ENCODE results near the gene DEFB126.
"Not testable (repeated sequence)": the region's sequence is repeated elsewhere in the genome, so short reads cannot be mapped to it uniquely, and the experiment has no call there.

Gene DEFB126, protein sequence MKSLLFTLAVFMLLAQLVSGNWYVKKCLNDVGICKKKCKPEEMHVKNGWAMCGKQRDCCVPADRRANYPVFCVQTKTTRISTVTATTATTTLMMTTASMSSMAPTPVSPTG

DNA sequence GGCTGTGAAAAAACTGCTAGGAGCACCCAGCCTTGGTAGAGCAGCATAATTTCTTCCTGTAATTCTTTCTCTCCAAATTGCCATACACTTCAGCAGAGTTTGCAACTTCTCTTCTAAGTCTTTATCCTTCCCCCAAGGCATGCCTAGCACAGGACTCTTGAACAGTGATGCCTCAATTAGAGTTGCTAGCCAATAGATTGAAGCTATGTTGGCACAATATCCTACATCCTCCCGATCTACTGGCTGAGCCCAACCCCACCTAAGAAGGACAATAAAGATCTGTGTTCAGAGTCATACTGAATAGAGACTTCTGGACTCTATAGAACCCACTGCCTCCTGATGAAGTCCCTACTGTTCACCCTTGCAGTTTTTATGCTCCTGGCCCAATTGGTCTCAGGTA is at the start of gene DEFB126:
DEFB126 (plus strand) TSS at position 301 of the 400 bp plus-strand sequence; CDS start at position 340, 39 bp downstream.
- no peak for DNase-seq (ENCODE audit: low read depth in 3 of 3)

DNA sequence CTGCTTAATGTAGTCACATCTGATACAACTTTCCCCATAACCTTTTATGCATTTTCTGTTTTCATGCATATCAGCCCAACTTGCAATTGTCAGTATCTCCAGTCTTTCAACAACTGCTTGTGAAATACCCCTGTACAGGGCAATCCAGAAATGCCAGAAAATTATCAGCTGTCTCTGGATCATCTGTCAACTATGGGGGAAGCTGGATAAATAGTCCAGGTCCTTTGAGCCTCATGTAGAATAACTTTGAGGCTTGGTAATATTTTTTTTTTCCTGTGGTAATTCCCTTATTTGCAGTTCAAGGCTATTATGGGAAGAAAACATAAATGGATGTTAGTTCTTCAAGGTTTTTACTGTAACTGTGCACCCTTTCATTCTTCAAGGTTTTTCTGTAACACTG is 48.7 kb upstream of the DEFB126 start:
- DNase-seq (ENCODE audit: low read depth in 3 of 3) = no peak

DNA sequence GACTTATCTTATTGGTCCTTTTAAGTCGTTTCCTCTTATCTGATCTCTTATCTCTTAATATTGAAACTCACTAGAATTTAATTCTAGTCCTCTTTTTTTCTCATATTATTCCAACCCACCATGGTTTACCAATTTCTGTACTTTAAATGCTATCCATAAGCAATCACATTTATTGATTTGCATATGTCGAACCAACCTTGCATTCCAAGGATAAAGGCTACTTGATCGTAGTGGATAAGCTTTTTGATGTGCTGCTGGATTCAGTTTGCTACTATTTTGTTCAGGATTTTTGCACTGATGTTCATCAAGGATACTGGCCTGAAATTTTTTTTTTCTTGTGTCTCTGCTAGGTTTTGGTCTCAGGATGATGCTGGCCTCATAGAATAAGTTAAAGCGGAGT is 47.2 kb upstream of the DEFB126 start:
- DNase-seq (ENCODE audit: low read depth in 3 of 3) = no peak

DNA sequence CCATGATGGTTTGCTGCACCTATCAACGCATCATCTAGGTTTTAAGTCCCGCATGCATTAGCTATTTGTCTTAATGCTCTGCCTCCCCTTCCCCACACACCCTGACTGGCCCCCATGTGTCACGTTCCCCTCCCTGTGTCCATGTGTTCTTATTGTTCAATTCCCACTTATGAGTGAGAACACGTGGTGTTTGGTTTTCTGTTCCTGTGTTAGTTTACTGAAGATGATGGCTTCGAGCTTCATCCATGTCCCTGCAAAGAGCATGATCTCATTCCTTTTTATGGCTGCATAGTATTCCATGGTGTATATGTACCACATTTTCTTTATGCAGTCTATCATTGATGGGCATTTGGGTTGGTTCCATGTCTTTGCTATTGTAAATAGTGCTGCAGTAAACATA is 44.7 kb upstream of the DEFB126 start:
- DNase-seq (ENCODE audit: low read depth in 3 of 3) = not testable (repeated sequence)

DNA sequence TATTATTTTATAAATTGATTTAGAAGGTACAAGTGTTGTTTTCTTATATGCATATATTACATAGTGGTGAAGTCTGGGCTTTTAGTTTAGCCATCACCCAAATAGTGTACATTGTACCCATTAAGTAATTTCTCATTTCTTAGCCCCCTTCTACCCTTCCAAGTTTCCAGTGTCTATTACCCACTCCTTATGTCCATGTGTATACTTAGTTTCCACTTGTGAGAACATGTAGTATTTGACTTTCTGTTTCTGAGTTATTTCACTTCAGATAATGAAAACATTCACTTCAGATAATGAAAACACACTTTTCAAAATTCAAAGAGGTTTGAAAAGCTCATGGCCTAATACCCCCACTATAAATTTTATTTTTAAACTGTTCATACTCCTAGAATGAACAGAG is 40.4 kb upstream of the DEFB126 start:
- DNase-seq (ENCODE audit: low read depth in 3 of 3) = no peak

DNA sequence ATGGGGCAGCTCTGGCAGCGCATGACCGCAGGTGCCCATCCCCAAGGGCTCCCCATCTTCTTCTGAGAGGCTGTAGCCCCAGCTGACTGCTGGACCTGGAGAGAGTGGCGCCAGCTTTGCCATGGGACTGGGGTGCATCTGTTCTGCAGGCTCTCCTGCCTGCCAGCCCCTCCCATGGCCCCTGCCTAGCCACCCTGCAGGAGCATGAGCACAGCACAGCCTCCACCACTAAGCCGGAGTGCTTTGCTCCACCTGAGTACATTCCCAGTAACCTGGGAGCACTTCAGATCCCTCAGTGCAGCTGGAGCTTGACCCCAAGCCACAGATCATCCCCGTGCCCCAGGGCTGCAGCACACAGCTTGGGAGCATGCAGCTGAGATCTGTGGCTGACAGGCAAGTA is 38.9 kb upstream of the DEFB126 start:
- DNase-seq (ENCODE audit: low read depth in 3 of 3) = no peak

DNA sequence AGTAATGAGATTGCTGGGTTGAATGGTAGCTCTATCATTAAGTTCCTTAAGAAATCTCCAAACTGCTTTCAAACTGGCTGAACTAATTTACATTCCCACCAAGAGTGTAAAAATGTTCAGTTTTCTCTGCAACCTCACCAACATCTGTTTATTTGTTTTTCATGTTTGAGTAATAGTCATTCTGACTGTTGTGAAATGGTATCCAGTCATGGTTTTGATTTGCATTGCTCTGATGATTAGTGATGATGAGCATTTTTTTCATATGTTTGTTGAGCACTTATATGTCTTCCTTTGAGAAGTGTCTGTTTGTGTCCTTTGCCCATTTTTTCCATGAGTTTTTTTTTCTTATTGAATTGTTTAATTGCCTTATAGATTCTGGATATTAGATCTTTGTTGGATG is 30.0 kb upstream of the DEFB126 start:
- no peak for DNase-seq (ENCODE audit: low read depth in 3 of 3)

DNA sequence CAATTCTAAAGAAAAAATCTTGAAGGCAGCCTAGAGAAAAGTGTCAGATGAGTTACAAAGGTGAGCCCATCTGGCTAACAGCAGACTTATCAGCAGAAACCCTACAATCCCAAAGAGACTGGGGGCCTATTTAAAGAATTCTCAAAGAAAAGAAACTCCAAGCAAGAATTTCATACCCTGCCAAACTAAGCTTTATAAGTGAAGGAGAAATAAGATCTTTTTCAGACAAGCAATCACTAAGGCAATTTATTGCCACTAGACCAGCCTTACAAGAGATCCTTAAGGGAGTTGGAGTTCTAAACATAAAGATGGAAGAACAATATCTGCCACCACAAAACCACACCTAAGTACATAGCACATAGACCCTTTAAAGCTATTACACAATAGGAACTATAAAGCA is 24.9 kb upstream of the DEFB126 start:
- DNase-seq (ENCODE audit: low read depth in 3 of 3) = no peak

DNA sequence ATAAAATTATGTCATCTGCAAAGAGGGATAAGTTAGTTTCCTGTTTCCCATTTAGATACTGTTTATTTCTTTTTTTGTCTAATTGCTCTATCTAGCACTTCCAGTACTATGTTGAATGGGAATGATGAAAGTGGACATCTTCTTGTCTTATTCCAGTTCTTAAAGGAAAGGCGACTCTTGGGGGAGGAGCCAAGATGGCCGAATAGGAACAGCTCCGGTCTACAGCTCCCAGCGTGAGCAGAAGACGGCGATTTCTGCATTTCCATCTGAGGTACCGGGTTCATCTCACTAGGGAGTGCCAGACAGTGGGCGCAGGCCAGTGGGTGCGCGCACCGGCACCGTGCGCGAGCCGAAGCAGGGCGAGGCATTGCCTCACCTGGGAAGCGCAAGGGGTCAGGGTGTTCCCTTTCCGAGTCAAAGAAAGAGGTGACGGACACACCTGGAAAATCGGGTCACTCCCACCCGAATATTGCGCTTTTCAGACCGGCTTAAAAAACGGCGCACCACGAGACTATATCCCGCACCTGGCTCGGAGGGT is 12.5 kb upstream of the DEFB126 start:
- DNase-seq (ENCODE audit: low read depth in 3 of 3) = not testable (repeated sequence)

DNA sequence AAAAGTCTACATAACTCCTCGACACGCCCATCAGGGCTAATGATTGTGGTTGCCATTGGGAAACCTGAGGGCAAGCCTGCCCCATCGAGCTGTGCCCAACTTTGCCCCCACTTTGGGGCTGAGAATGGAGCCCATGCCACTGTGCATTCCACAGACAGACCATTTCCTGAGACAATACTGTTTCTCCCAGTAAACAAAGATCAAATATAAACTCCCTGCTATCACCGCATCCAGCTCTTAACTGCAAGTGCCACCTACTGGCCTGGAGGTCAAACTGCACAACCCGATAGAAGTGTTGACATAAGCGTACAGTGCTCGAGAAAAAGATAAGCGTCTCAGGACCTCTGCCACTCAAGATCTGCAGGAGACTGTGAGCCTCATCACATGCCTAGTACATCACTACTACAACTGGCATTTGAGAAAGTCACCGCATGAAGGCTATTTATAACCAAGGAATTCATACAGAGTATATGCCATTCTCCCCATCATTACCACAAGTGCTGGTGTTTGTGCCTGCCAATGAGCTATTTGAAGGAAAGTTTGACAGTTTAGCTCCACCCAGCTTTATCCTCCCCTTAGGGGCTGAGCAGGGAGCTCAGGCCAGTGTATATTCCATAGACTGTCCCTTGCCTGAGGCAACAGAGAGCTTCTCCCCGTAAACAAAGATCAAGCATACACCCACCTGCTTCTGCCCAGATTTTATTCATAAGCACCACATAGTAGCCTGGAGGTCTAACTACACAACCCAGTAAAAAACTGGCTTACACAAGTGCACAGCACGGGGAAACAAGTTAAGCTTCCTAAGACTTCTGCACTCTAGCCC is 4.5 kb upstream of the DEFB126 start:
- DNase-seq (ENCODE audit: low read depth in 3 of 3) = peak in 1 of 3 donors; percentile 3

DNA sequence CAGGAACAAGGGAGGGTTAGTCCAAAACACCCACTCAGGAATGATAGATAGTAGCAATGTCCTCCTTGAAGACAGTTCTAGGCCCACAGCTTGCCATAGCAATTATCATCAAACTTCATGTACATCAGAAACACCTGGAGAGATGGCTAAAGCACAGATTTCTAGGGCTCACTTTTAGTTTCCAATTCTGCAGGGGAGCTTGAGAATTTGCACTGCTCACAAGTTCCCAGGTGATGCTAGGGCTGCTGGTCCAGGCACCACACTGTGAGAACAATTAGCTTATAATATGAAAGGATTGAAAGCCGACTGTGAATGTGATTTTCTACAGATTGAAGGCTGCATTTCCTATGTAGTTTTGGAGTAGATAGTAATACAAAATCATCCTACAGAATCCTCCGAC is 3.5 kb downstream of the DEFB126 start:
- DNase-seq (ENCODE audit: low read depth in 3 of 3) = no peak

DNA sequence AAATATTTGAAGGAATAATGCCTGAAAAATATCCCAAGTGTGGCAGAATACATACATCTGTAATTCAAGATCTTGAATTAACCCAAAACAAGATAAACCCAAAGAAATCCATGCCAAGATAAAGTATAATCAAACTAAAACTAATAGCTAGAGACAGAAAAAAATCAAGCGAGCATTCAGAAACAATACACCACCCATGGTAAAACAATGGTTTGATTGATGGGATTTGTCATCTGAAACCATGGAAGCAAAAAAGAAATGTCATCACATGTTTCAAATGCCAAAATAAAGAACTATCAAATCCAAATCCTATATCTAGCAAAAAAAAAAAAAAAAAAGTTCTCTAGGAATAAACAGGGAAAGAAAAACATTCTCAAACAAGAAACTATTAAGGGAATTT is 9.7 kb downstream of the DEFB126 start:
- DNase-seq (ENCODE audit: low read depth in 3 of 3) = no peak

DNA sequence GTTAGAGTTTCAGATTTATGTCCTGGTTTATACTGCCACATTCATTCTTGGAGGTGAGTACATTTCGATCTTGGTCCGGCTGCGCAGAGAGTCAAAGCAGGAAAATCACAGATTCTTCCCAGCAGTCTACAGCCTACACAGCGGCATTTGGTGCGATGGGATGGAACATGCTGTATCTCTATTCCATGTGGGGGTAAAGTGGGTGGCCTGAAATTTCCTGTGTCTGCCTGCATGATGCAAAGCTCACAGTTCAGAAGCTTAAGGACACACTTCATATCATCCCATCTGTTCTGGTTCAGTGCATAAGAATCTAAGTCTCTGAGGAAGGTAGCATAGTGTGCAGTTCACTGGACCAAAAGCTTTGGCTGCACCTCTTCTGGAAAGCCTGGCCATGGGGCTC is 14.8 kb downstream of the DEFB126 start, which contains the start of gene DEFB127:
DEFB127 (plus strand) TSS at position 301 of the 400 bp plus-strand sequence; CDS start at position 392, 91 bp downstream.
- no peak for DNase-seq (ENCODE audit: low read depth in 3 of 3)

DNA sequence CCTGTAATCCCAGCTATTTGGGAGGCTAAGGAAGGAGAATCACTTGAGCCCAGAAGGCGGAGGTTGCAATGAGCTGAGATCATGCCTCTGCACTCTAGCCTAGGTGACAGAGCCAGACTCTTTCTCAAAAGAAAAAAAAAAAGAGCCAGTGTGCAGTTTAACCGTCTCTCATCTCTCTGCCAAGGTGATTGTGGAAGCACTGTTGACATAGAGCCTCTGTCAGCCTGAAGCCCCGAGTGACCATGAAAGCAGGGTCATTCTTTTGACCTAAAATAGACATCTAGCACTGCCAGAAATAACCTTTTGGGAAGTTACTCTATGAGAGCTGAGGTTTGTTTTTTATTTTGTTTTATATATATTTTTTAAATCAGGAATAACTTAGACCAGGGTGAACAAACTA is 22.2 kb downstream of the DEFB126 start:
- DNase-seq (ENCODE audit: low read depth in 3 of 3) = no peak

DNA sequence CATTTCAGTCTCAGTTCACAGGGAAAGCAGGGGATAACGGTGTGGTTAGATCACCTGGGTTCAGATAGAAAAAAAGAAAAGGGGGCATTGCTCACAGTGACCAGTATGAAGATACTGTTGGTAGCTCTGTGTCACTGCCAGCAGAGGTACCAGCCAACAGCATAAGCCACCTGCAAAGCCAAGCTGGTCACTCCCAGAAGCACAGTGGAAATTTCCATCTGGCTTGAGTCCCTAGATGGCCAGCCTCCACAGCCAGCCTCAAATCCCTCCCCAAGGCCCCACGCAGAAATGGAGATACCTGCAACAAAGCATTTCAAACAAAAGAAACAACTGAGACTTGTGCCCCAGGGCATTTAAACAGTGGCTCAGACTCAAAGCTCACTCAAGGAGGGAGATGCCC is 26.5 kb downstream of the DEFB126 start:
- DNase-seq (ENCODE audit: low read depth in 3 of 3) = no peak

DNA sequence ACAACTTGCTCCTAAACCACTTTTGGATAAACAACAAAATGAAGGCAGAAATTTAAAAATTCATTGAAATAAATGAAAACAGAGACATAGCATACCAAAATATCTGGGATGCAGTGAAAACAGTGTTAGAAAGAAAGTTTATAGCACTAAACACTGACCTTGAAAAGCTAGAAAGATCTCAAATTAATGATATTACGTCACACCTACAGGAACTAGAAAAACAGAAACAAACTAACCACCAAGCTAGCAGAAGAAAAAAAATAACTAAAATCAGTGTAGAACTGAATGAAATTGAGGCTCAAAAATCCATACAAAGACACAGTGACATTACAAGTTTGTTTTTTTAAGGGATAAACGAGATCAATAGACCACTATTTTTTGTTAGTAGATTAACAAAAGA is 41.9 kb downstream of the DEFB126 start:
- no peak for DNase-seq (ENCODE audit: low read depth in 3 of 3)

DNA sequence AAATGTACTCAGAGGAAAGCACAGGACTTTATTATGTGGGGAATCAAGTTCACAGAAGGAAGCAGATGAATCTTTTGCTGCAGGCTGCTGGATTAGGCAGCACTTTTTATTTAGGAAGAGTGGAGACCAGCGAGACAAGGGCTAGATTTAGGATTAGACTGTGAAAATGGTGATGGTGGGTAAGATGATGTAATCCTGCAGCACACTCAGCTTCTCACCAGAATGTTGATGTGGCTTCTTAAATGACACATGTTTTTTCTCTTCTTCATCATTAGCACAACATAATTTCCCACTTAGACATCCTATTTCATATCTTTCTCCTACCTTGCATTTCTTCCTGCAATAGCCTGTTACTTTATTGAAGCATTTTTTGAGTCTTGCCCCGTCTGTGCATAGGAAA is 45.3 kb downstream of the DEFB126 start:
- DNase-seq (ENCODE audit: low read depth in 3 of 3) = no peak

DNA sequence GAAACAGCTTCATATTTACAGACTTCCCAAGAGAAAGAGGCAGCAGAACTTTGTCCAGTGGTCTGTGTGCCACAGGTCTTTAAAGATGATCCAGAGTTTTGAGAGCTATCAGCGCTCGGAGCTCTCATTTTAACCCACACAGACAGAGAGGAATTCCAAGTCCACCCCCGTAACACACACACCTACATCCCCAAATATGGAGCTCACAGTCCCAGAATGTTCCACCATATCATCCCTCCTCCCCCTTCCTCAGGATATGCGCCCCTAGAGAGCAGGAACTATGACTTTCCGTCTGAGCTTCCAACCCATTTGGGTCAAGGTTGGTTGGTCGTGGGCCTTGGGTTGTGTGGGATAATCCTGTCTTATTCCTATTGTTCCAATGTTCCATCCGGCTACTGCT is 47.2 kb downstream of the DEFB126 start, which contains the start of gene DEFB128:
DEFB128 (minus strand) TSS at position 101 of the 400 bp plus-strand sequence; CDS start at position 13, 88 bp downstream.
- no peak for DNase-seq (ENCODE audit: low read depth in 3 of 3)

All from stimulated activated CD4-positive, alpha-beta T cell treated with anti-CD3 and anti-CD28 coated beads, TNF-alpha, amount 100 ng/mL, for 48 hours (primary cell).